ENCODE measurements around the gene RBM19.

RBM19 gene

GRCh38 chr12:113847856-113848255 lies 118.3 kb downstream of the RBM19 start:
- Histone ChIP-seq H3K36me3 (ENCODE audit: control insufficient read depth, insufficient read depth, low read length) (peaks cover 8% of the 10 kb centered on the region), H3K4me1 (ENCODE audit: control insufficient read depth, insufficient read depth, low read length) (no peaks in the 10 kb centered on the region), H3K4me3 (ENCODE audit: low read length) (no peak overlapping the region), H3K9ac (ENCODE audit: low read length) (no peak overlapping the region), H3K9me3 (ENCODE audit: control insufficient read depth, low read length) (no peaks in the 10 kb centered on the region), H3K27me3 (ENCODE audit: control insufficient read depth, insufficient read depth, low read length) (no peaks in the 10 kb centered on the region)

- no peaks in the 10 kb centered on the region for H3K4me1 ChIP-seq (ENCODE audit: control insufficient read depth, insufficient read depth, low read length)
- peaks cover 8% of the 10 kb centered on the region for H3K36me3 ChIP-seq (ENCODE audit: control insufficient read depth, insufficient read depth, low read length)
- H3K27me3 ChIP-seq (ENCODE audit: control insufficient read depth, insufficient read depth, low read length) = no peaks in the 10 kb centered on the region
- H3K9me3 ChIP-seq (ENCODE audit: control insufficient read depth, low read length) = no peaks in the 10 kb centered on the region
- no peak overlapping the region for H3K4me3 ChIP-seq (ENCODE audit: low read length)
- H3K9ac ChIP-seq (ENCODE audit: low read length) = no peak overlapping the region
Measured at GRCh38 chr12:113846883-113847755, 119.0 kb downstream of the RBM19 start.

GRCh38 chr12:113845900-113846674 lies 120.0 kb downstream of the RBM19 start:
- Histone ChIP-seq H3K9me3 (ENCODE audit: control insufficient read depth, low read length) (no peaks in the 10 kb centered on the region), H3K9ac (ENCODE audit: low read length) (no peak overlapping the region), H3K4me3 (ENCODE audit: low read length) (no peak overlapping the region), H3K36me3 (ENCODE audit: control insufficient read depth, insufficient read depth, low read length) (peaks cover 8% of the 10 kb centered on the region), H3K4me1 (ENCODE audit: control insufficient read depth, insufficient read depth, low read length) (no peaks in the 10 kb centered on the region), H3K27me3 (ENCODE audit: control insufficient read depth, insufficient read depth, low read length) (no peaks in the 10 kb centered on the region)

GRCh38 chr12:113844495-113845210 lies 121.5 kb downstream of the RBM19 start:
- Histone ChIP-seq H3K9ac (ENCODE audit: low read length) (no peak overlapping the region), H3K4me1 (ENCODE audit: control insufficient read depth, insufficient read depth, low read length) (no peaks in the 10 kb centered on the region), H3K27me3 (ENCODE audit: control insufficient read depth, insufficient read depth, low read length) (no peaks in the 10 kb centered on the region), H3K9me3 (ENCODE audit: control insufficient read depth, low read length) (no peaks in the 10 kb centered on the region), H3K4me3 (ENCODE audit: low read length) (no peak overlapping the region), H3K36me3 (ENCODE audit: control insufficient read depth, insufficient read depth, low read length) (peaks cover 8% of the 10 kb centered on the region)

GRCh38 chr12:113842699-113843098 lies 123.4 kb downstream of the RBM19 start:
- H3K9ac ChIP-seq (ENCODE audit: low read length) = no peak overlapping the region
- no peak overlapping the region for H3K4me3 ChIP-seq (ENCODE audit: low read length)
- H3K4me1 ChIP-seq (ENCODE audit: control insufficient read depth, insufficient read depth, low read length) = no peaks in the 10 kb centered on the region
- H3K27me3 ChIP-seq (ENCODE audit: control insufficient read depth, insufficient read depth, low read length) = no peaks in the 10 kb centered on the region
- H3K36me3 ChIP-seq (ENCODE audit: control insufficient read depth, insufficient read depth, low read length) = peaks cover 8% of the 10 kb centered on the region
- no peaks in the 10 kb centered on the region for H3K9me3 ChIP-seq (ENCODE audit: control insufficient read depth, low read length)

- Histone ChIP-seq H3K9me3 (ENCODE audit: control insufficient read depth, low read length) (no peaks in the 10 kb centered on the region), H3K36me3 (ENCODE audit: control insufficient read depth, insufficient read depth, low read length) (peaks cover 8% of the 10 kb centered on the region)
Measured at GRCh38 chr12:113841786-113842185, 124.3 kb downstream of the RBM19 start.

GRCh38 chr12:113840401-113841042 lies 125.6 kb downstream of the RBM19 start:
- H3K27me3 ChIP-seq (ENCODE audit: control insufficient read depth, insufficient read depth, low read length) = no peaks in the 10 kb centered on the region
- H3K4me3 ChIP-seq (ENCODE audit: low read length) = no peak overlapping the region
- H3K36me3 ChIP-seq (ENCODE audit: control insufficient read depth, insufficient read depth, low read length) = peaks cover 8% of the 10 kb centered on the region
- H3K9me3 ChIP-seq (ENCODE audit: control insufficient read depth, low read length) = no peaks in the 10 kb centered on the region
- H3K4me1 ChIP-seq (ENCODE audit: control insufficient read depth, insufficient read depth, low read length) = no peaks in the 10 kb centered on the region
- H3K9ac ChIP-seq (ENCODE audit: low read length) = no peak overlapping the region

More at GRCh38 chr12:113841786-113842185, 124.3 kb downstream of the RBM19 start:
- H3K4me3 ChIP-seq (ENCODE audit: low read length) = no peak overlapping the region
- H3K27me3 ChIP-seq (ENCODE audit: control insufficient read depth, insufficient read depth, low read length) = no peaks in the 10 kb centered on the region
- H3K9ac ChIP-seq (ENCODE audit: low read length) = no peak overlapping the region
- no peaks in the 10 kb centered on the region for H3K4me1 ChIP-seq (ENCODE audit: control insufficient read depth, insufficient read depth, low read length)

GRCh38 chr12:113838896-113839295 lies 127.2 kb downstream of the RBM19 start:
- Histone ChIP-seq H3K9me3 (ENCODE audit: control insufficient read depth, low read length) (no peaks in the 10 kb centered on the region), H3K9ac (ENCODE audit: low read length) (no peak overlapping the region), H3K4me1 (ENCODE audit: control insufficient read depth, insufficient read depth, low read length) (no peaks in the 10 kb centered on the region), H3K27me3 (ENCODE audit: control insufficient read depth, insufficient read depth, low read length) (no peaks in the 10 kb centered on the region), H3K36me3 (ENCODE audit: control insufficient read depth, insufficient read depth, low read length) (peaks cover 5% of the 10 kb centered on the region), H3K4me3 (ENCODE audit: low read length) (no peak overlapping the region)

GRCh38 chr12:113837528-113838296 lies 128.4 kb downstream of the RBM19 start:
- H3K4me1 ChIP-seq (ENCODE audit: control insufficient read depth, insufficient read depth, low read length) = no peaks in the 10 kb centered on the region
- H3K4me3 ChIP-seq (ENCODE audit: low read length) = no peak overlapping the region
- H3K9me3 ChIP-seq (ENCODE audit: control insufficient read depth, low read length) = no peaks in the 10 kb centered on the region
- no peak overlapping the region for H3K9ac ChIP-seq (ENCODE audit: low read length)
- H3K36me3 ChIP-seq (ENCODE audit: control insufficient read depth, insufficient read depth, low read length) = no peaks in the 10 kb centered on the region
- H3K27me3 ChIP-seq (ENCODE audit: control insufficient read depth, insufficient read depth, low read length) = no peaks in the 10 kb centered on the region

GRCh38 chr12:113837084-113837483 lies 129.0 kb downstream of the RBM19 start:
- Histone ChIP-seq H3K27me3 (ENCODE audit: control insufficient read depth, insufficient read depth, low read length) (no peaks in the 10 kb centered on the region), H3K9ac (ENCODE audit: low read length) (no peak overlapping the region), H3K4me1 (ENCODE audit: control insufficient read depth, insufficient read depth, low read length) (no peaks in the 10 kb centered on the region), H3K9me3 (ENCODE audit: control insufficient read depth, low read length) (no peaks in the 10 kb centered on the region), H3K4me3 (ENCODE audit: low read length) (no peak overlapping the region), H3K36me3 (ENCODE audit: control insufficient read depth, insufficient read depth, low read length) (no peaks in the 10 kb centered on the region)

- Histone ChIP-seq H3K36me3 (ENCODE audit: control insufficient read depth, insufficient read depth, low read length) (no peaks in the 10 kb centered on the region), H3K9me3 (ENCODE audit: control insufficient read depth, low read length) (no peaks in the 10 kb centered on the region), H3K9ac (ENCODE audit: low read length) (no peak overlapping the region), H3K27me3 (ENCODE audit: control insufficient read depth, insufficient read depth, low read length) (no peaks in the 10 kb centered on the region), H3K4me1 (ENCODE audit: control insufficient read depth, insufficient read depth, low read length) (no peaks in the 10 kb centered on the region), H3K4me3 (ENCODE audit: low read length) (no peak overlapping the region)
Measured at GRCh38 chr12:113835896-113836295, 130.2 kb downstream of the RBM19 start.
